Activated CD4-positive, alpha-beta T cell treated with anti-CD3 and anti-CD28 coated beads for 1 hour (primary cell): ENCODE data around the gene BICC1.
"Not testable (repeated sequence)": the region's sequence is repeated elsewhere in the genome, so short reads cannot be mapped to it uniquely, and the experiment has no call there.

Experiments
- DNase-seq: peaks from one replicate; pipeline ENCODE4 v3.0.0-alpha.2; 2020

Gene BICC1

DNA sequence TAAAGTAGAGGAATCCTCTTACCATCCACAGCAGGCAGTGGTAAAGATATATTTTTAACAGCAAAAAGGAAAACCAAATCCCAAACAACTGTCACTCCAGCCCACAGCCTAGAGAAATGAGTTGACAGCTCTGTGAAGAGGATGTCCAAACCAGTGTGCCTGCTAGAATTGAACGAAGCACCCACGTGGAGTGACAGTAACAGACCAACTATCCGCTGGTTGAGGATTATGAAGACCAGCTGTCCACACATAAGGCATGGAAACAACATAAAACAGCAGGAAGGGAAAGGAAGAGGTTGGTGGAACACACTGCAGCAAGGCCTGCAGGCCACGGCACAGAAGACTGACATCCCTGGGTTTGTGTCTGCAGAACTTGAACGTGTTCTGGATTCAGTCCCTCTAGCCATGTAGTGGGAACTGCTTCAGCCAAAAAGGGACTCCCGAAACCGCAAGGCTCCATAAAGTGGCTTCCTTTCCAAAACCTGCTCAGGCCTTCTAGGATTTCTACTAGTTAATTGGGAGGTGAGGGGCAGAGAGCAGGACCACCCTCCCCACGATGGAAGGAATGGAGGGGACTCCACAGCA lies 324.4 kb downstream of the BICC1 start:
- no peak for DNase-seq

DNA sequence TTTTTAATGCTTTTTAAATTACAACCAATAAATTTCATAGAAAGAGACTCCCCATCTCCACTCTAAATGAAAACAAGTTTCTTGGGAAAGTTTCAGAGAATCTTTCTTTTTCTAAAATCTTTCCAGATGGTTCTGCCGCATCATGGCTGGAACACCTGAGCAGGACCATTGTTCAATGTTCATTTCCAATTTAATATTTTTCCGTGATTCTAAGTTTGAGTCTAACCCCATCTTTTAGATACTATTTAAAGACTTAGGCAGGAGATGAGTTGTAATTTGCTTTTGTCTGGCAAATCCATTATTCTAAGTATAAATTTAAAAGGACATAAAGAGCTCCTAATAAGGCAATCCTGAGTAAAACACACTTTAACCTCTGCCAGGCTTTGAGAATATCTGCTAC lies 325.2 kb downstream of the BICC1 start:
- no peak for DNase-seq

DNA sequence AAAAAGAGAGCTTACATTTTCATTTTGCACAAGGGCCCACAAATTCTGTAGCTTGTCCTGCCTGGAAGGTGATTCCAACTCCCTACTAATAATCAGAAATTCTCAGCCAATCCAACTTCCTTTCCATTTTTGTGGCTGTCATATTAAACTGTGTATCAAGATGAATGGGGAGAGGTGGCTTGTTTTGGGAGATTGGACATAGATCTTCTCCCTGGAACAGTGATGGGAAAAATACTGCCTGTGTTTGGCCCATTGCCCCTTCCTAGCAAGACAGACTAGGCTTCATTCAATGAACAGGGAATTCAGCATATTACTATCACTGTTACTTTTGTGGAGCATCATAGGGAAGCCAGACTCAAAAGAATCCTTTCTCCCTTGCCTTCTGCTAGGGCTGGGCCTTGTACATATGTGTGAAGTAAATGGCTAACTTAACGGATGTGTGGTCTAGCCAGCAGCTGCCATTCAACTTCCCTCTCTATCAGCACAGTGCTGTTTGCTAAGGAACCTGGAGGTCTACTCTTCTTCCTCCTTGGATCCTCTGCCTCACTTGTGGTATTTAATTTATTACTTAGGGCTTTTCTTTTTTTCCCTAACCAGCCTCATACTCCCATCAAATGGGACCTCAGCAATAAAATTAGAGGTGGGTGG lies 326.0 kb downstream of the BICC1 start:
- no peak for DNase-seq

DNA sequence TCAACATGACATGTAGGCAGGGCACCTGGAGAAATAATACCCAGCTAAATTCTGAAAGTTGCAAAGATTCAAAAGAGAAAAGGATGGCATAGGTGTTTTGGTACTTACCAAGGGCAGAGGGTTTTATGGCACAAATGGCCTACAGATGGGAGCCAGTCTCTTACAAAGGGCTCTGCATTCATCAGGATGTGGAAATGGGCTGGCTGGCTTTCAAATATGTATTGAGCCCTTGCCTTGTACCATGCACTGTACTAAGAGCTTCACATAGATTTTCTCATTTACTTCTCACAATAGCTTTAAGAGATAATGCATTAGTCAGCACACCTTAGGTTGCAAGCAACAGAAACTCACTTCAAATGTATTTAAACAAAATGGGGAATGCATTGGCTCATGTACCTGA lies 327.1 kb downstream of the BICC1 start:
- no peak for DNase-seq

DNA sequence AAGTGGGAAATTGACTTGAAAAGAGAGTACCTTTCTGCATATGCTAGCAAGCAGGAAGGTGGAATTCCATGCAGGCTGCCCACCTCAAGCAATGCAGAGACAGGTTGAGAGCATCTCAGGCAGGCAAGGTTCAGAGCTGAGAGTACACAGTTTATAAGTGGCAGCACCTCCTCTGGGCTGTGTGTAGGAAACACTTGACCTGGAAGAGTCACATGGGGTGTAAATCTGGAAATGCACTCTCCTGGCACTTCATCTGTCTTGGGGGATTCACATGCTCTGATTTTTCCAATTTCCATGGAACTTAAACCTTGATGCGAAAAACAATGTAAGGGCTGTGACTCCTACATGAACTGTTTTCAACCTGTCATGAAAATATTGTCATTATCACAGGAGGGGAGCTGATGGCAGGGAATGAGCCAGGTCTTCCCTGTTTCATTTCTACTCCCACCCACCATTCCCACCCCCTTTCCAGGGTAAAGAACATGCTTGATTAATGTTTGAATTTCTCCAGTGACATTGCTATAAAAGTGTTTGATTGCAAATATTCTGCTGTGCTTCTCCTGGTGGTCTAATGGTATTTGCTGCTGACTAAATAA lies 328.3 kb downstream of the BICC1 start:
- DNase-seq: no peak

GRCh38 chr10:58842860-58843376 lies 330.2 kb downstream of the BICC1 start:
- DNase-seq: no peak

- DNase-seq: no peak
Measured at GRCh38 chr10:58843760-58844159, 331.1 kb downstream of the BICC1 start.

GRCh38 chr10:58844680-58845079 lies 332.0 kb downstream of the BICC1 start:
- no peak for DNase-seq

DNA sequence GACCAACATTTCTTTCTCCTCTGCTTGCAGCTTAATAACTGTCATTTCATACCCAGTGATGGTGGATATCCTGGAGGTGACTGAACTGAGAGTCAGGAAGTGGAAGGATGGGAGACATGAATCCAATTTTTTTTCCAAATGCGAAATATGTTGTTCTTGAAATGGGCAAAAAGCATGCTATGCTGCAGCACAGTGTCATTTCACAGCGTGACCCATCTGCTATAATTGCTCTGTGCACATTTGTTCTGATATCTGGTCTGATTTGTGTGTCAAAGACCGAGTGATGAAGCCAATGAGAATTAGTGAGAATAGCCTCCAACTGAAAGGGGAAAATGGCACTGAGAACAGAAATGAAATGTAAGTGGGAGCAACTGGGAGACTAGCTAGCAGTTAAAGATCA lies 334.2 kb downstream of the BICC1 start:
- DNase-seq: no peak

DNA sequence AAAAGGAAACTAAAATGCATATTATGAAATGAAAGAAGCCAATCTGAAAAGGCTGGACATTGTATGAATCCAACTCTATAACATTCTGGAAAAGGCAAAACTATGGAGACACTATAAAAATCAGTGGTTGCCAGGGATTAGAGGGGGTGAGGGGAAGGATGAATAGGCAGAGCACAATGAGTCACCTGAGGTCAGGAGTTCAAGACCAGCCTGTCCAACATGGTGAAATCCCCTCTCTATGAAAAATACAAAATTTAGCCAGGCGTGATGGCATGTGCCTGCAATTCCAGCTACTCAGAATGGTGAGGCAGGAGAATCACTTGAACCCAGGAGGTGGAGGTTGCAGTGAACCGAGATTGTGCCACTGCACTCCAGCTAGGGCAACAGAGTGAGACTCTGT lies 338.9 kb downstream of the BICC1 start:
- DNase-seq: no peak

DNA sequence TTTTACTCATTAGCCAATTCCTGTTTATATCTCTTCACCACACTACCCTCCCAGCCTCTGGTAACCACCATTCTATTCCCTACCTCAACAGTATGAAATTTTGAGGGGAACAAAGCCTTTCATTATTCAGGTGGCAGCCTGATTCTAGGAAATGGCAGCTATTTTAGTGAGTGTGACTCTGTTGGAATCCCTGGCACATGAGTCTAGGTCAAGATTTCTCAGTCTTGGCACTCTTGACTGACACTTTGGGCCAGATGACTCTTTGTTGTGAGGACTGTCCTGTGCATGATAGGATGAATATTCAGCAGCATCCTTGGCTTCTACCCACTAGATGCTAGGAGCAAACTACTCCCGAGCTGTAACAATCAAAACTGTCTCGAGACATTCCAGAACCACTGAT lies 341.0 kb downstream of the BICC1 start:
- DNase-seq: no peak

DNA sequence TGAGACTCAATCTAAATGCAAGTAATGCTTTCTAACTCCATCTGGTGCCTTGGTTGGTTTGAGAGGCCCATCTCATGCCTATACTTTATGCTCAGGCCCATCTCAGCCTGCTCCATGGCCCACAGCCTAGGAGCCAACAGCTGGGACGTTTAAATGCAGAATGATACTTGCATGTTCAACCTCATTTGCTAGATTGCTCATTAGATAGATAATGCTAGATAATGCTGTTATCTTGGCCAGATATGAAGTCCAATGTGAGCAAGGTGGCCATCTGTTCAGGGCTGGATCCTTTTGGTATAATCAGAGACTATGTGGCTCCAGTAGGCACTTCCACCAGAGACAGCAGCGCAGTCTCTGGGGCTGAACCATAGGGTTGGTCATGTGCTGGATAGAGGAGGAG lies 342.1 kb downstream of the BICC1 start:
- DNase-seq: no peak

- DNase-seq: no peak
Measured at GRCh38 chr10:58856508-58857240, 344.0 kb downstream of the BICC1 start.

DNA sequence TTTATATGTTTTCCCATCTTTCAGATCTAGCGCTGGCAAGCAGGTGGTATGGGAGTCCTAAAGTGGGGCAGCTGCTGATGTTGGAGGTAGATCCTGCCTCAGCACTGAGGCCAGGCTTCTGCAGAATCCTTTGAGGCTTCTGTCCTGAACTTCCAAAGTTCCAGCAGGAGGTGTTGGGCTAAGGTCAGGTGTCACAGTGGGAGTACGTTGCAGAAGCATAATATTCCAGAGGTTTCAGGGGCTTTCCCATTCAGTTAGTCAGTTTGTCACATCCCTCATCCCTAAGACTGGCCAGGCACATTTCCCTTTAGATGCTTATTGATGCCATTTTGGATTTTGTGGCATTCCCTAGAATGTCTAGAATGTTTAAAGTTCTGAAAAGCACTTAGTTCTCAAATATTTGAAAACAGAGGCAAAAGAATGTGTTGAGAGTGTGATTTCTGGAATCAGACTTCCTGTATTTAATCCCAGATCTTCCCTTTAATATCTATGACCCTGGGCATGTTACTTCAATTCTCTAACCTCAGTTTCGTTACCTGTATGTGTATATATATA lies 344.7 kb downstream of the BICC1 start:
- no peak for DNase-seq

GRCh38 chr10:58858123-58858522 lies 345.5 kb downstream of the BICC1 start:
- DNase-seq: not testable (repeated sequence)

DNA sequence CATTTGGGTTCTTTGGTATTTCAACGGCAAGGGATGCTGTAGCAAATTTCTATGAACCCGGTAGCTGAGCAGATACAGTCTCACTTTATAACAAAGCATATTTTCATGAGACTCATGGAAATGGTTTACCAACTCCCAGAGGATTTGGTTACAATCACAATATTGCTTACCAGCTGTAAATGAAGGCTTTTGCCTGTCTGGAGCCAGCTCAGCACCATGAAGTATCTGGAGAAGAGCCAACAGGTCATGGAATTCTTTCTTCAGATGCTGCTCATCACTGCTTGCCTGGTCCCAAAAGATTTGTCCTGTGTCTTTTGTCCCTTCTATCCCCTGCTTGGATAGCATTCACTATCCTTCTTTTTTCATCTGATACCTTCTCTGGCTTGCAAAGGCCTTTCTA lies 346.9 kb downstream of the BICC1 start:
- DNase-seq: no peak

DNA sequence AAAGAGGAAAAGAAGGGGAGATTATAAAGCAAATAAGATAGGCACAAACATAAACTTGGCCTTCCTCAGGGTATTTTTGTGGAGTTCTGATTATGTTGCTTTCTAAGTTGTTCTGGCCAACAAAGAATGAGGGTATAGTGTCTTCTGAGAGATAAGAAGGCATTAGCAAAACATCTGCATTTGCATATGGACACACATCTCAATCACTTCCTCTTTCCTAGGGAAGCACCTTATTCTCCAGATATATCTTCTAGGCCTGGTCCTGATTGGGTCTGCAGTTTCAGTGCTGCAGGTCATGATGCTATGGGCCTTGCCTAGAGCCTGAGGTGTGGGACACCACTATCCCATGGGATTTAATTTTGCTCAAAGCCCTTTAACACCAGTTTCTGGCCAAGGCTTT lies 355.0 kb downstream of the BICC1 start:
- no peak for DNase-seq

DNA sequence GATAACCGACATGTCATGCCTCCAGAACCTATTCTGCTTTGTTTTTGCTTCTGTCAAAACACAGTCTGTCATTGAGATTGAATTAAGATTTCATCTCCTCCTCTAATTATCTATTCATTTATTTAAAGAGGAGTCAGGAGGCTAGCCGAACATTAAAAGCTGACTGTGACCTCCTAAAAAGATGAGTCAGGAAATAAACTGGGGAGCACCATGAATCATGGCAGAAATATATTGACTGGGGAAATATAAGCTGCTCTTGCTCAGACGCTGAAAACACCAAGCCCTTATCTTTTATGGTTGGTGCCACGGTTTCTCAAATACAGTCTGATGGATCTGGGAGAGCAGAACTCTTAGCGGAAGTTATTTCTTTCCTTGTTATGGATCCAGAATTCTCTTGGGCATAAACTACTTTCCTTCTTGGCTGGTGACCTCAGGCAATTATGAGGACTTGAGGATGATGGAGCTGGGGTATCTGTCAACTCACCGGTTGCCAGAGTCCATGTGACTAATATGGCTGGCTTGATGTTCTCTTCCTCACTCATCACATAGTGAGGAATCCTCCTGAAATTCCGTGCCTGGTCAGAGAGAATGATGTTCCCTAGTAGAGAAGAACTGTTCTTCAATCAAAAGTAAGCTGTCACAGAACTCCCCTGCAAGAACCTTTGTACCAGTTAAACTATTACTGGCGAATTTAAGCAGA lies 356.2 kb downstream of the BICC1 start:
- DNase-seq: no peak

GRCh38 chr10:58870070-58870469 lies 357.4 kb downstream of the BICC1 start:
- no peak for DNase-seq

DNA sequence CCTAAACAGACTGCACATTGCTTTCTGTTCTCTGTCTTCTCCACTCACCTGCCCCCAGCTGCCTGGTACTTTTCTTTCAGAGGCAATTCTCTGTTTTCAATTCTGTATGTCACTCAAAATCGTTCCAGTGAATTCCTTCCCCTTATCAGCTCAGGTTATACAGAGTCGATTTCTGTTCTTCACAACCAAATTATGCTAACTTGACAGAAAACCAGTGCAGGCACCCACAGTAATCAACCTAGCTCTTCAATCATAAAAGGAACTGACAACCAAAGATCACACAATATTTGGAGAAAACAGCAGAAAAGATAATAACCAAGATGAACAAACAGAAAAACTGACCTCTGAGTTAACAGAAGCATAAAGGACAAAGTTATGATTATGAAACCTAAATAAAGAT lies 360.5 kb downstream of the BICC1 start:
- DNase-seq: no peak
